SK-N-SH (cell line): ENCODE data around the gene HPCAL4.

ENCODE experiments used
- EZH2phosphoT487 ChIP-seq: fragments of 200-600 bp; sonication (generic); IDR thresholded peaks from 2 replicates; pipeline ENCODE4 v1.6.1; 2017; ENCODE audit warnings: low read depth, mixed run types, mild to moderate bottlenecking, antibody characterized with exemption, moderate library complexity, borderline replicate concordance
- TF ChIP-seq, protein P1 (sequence below): fragments of 200-600 bp; sonication (generic); IDR thresholded peaks from 2 replicates; pipeline ENCODE4 v1.6.1; 2017; ENCODE audit warnings: antibody characterized with exemption, mild to moderate bottlenecking, moderate library complexity
- TF ChIP-seq, protein P2 (sequence below): IDR thresholded peaks from 2 replicates; pipeline ENCODE4 v1.6.1; 2012; ENCODE audit warnings: mild to moderate bottlenecking, low read depth, low read length, moderate library complexity

DNA sequence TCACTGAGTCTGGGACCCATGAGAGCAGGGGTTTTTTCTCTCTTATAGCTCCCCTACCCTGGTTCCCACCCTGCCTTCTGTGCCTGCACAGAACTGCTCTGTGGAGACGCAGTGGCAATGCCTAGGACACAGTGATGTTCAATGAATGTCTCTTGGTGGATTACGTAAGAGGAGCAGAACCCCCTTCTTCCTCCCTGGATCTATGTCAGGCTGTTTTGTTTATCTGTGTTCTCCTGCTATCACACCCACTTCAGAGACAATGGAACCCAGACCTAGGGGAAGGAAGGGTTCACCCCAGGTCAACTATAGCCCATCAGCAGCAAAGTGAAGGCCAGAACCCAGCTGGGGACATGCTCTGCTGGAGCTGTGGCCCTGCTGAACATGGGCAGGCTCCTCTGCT lies 2.0 kb downstream of the HPCAL4 start:
- TF ChIP-seq, protein P1, sequence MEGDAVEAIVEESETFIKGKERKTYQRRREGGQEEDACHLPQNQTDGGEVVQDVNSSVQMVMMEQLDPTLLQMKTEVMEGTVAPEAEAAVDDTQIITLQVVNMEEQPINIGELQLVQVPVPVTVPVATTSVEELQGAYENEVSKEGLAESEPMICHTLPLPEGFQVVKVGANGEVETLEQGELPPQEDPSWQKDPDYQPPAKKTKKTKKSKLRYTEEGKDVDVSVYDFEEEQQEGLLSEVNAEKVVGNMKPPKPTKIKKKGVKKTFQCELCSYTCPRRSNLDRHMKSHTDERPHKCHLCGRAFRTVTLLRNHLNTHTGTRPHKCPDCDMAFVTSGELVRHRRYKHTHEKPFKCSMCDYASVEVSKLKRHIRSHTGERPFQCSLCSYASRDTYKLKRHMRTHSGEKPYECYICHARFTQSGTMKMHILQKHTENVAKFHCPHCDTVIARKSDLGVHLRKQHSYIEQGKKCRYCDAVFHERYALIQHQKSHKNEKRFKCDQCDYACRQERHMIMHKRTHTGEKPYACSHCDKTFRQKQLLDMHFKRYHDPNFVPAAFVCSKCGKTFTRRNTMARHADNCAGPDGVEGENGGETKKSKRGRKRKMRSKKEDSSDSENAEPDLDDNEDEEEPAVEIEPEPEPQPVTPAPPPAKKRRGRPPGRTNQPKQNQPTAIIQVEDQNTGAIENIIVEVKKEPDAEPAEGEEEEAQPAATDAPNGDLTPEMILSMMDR, result no peak
- TF ChIP-seq, protein P2, sequence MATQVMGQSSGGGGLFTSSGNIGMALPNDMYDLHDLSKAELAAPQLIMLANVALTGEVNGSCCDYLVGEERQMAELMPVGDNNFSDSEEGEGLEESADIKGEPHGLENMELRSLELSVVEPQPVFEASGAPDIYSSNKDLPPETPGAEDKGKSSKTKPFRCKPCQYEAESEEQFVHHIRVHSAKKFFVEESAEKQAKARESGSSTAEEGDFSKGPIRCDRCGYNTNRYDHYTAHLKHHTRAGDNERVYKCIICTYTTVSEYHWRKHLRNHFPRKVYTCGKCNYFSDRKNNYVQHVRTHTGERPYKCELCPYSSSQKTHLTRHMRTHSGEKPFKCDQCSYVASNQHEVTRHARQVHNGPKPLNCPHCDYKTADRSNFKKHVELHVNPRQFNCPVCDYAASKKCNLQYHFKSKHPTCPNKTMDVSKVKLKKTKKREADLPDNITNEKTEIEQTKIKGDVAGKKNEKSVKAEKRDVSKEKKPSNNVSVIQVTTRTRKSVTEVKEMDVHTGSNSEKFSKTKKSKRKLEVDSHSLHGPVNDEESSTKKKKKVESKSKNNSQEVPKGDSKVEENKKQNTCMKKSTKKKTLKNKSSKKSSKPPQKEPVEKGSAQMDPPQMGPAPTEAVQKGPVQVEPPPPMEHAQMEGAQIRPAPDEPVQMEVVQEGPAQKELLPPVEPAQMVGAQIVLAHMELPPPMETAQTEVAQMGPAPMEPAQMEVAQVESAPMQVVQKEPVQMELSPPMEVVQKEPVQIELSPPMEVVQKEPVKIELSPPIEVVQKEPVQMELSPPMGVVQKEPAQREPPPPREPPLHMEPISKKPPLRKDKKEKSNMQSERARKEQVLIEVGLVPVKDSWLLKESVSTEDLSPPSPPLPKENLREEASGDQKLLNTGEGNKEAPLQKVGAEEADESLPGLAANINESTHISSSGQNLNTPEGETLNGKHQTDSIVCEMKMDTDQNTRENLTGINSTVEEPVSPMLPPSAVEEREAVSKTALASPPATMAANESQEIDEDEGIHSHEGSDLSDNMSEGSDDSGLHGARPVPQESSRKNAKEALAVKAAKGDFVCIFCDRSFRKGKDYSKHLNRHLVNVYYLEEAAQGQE, result no peak
- no peak for TF ChIP-seq EZH2phosphoT487
